CD4-positive, alpha-beta T cell treated with Interleukin-6 for 4 hours (primary cell): Measurements from ENCODE around the gene UBL7.

Experiments used
- DNase-seq: peaks from one replicate; pipeline ENCODE4 v3.0.0-alpha.2; 2020; ENCODE audit warnings: mixed read lengths

UBL7 gene

GRCh38 chr15:74422652-74423430 is 38.1 kb downstream of the UBL7 start:
- no peak for DNase-seq

GRCh38 chr15:74422265-74422651 is 38.7 kb downstream of the UBL7 start:
- no peak for DNase-seq

- DNase-seq, result no peak
Measured at GRCh38 chr15:74421302-74422245, 39.4 kb downstream of the UBL7 start.

- no peak for DNase-seq
Measured at GRCh38 chr15:74420193-74420905, 40.6 kb downstream of the UBL7 start.

- DNase-seq, result no peak
Measured at GRCh38 chr15:74419432-74419831, 41.5 kb downstream of the UBL7 start.

GRCh38 chr15:74418575-74419338 is 42.2 kb downstream of the UBL7 start:
- DNase-seq, result no peak

GRCh38 chr15:74417670-74418069 is 43.3 kb downstream of the UBL7 start:
- no peak for DNase-seq

- DNase-seq, result no peak
Measured at GRCh38 chr15:74417225-74417624, 43.7 kb downstream of the UBL7 start.

- DNase-seq, result no peak
Measured at GRCh38 chr15:74415966-74416916, 44.7 kb downstream of the UBL7 start.

GRCh38 chr15:74414603-74415338 is 46.2 kb downstream of the UBL7 start:
- no peak for DNase-seq

GRCh38 chr15:74414081-74414580 is 46.8 kb downstream of the UBL7 start:
- DNase-seq, result no peak

- DNase-seq, result no peak
Measured at GRCh38 chr15:74413350-74414080, 47.4 kb downstream of the UBL7 start.

- DNase-seq, result no peak
Measured at GRCh38 chr15:74412159-74412558, 48.8 kb downstream of the UBL7 start.

GRCh38 chr15:74411686-74412085 is 49.3 kb downstream of the UBL7 start:
- no peak for DNase-seq

- no peak for DNase-seq
Measured at GRCh38 chr15:74410502-74410901, 50.5 kb downstream of the UBL7 start.

GRCh38 chr15:74409225-74409624 is 51.7 kb downstream of the UBL7 start:
- no peak for DNase-seq

- no peak for DNase-seq
Measured at GRCh38 chr15:74408815-74409214, 52.1 kb downstream of the UBL7 start.

GRCh38 chr15:74408385-74408784 is 52.6 kb downstream of the UBL7 start:
- DNase-seq, result no peak

- DNase-seq, result no peak
Measured at GRCh38 chr15:74406992-74407705, 53.8 kb downstream of the UBL7 start.
